ENCODE data around the gene GLUL.

DNA sequence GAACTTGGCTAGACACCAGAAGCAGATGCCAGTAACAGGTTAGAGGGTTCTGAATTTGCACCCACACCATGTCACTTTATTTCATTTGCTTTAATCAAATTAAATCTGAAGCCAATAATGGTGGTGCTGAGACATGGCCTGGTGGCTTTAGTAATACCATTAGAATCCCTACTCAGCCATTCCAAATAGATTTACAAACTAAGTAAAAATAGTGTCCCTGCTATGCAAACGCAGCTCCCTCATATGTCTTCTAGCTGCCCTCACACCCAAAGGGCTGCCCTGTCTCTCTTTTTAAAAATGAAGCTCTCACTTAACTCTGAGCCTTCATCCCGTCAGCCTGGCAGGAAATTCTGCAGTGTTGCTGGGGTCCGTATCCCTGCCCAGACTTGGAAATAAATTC is 21.1 kb downstream of the GLUL start:
- TF ChIP-seq, protein P1, sequence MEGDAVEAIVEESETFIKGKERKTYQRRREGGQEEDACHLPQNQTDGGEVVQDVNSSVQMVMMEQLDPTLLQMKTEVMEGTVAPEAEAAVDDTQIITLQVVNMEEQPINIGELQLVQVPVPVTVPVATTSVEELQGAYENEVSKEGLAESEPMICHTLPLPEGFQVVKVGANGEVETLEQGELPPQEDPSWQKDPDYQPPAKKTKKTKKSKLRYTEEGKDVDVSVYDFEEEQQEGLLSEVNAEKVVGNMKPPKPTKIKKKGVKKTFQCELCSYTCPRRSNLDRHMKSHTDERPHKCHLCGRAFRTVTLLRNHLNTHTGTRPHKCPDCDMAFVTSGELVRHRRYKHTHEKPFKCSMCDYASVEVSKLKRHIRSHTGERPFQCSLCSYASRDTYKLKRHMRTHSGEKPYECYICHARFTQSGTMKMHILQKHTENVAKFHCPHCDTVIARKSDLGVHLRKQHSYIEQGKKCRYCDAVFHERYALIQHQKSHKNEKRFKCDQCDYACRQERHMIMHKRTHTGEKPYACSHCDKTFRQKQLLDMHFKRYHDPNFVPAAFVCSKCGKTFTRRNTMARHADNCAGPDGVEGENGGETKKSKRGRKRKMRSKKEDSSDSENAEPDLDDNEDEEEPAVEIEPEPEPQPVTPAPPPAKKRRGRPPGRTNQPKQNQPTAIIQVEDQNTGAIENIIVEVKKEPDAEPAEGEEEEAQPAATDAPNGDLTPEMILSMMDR (IDR thresholded peaks at IDR 0.05; ENCODE audit: insufficient read depth, low read length, poor library complexity, severe bottlenecking): no peak
- TF ChIP-seq EZH2phosphoT487 (conservative IDR thresholded peaks at IDR 0.05; ENCODE audit: low read length): no peak
